HL-60 (cell line): Measurements from ENCODE around the gene TBC1D23.
"Not testable (repeated sequence)": the region's sequence is repeated elsewhere in the genome, so short reads cannot be mapped to it uniquely, and the experiment has no call there.

Experiments used
- DNase-seq, 2 experiments: peaks; one replicate each; pipeline ENCODE4 v3.0.0-alpha.2; 2010 to 2020; ENCODE audit warnings: low read depth in 1 of 2, low spot score in 1 of 2
- H3K27ac ChIP-seq: fragments of 250-450 bp; sonication (Bioruptor Pico); replicated peaks from 2 replicates; pipeline ENCODE4 v1.5.1; 2020; ENCODE audit warnings: mild to moderate bottlenecking, moderate library complexity
- H3K27me3 ChIP-seq: fragments of 250-450 bp; sonication (Bioruptor Pico); 2 replicates; pipeline ENCODE4 v1.5.1; 2021; ENCODE audit warnings: mild to moderate bottlenecking, moderate library complexity; ENCODE audit not compliant: insufficient read depth, poor library complexity, severe bottlenecking
- H3K4me3 ChIP-seq: replicated peaks from 2 replicates; pipeline ENCODE4 v1.5.1; 2011; ENCODE audit warnings: mild to moderate bottlenecking, control low read depth, low read length; ENCODE audit not compliant: insufficient read depth
- GABPA ChIP-seq: IDR thresholded peaks from 2 replicates; pipeline ENCODE4 v1.6.1; 2012; ENCODE audit warnings: low read depth
- POLR2AphosphoS5 ChIP-seq: IDR thresholded peaks from 2 replicates; pipeline ENCODE4 v1.6.1; 2012; ENCODE audit warnings: low read depth
- SPI1 ChIP-seq: IDR thresholded peaks from 2 replicates; pipeline ENCODE4 v1.6.1; 2012; ENCODE audit warnings: low read depth, mild to moderate bottlenecking, borderline replicate concordance
- TF ChIP-seq, protein P1 (sequence below): IDR thresholded peaks from one replicate; pipeline ENCODE4 v1.5.1; 2011; ENCODE audit warnings: low read length, control low read depth, inconsistent platforms; ENCODE audit not compliant: insufficient read depth
- TF ChIP-seq, protein P2 (sequence below): IDR thresholded peaks from 2 replicates; pipeline ENCODE4 v1.6.1; 2012; ENCODE audit warnings: low read depth; ENCODE audit not compliant: insufficient replicate concordance

TBC1D23 gene

DNA sequence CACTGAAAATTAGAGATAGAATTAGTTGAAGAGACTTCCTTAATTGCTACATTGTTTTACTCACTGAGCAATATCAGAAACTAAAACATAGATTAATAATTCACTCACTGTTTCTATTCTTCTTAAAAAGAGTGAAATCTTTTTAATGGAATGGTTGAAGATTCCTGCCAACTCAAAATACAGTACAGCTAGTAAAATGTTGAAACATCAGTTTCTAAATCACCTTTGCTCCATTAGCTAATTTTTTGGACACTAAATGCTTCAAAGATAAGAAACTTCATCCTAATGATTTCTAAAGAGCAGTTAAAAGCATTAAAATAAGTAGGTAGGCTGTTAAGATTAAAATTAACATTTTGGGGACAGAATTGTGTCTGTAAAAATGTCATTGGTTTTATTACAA is 63.3 kb downstream of the TBC1D23 start:
- no peak for DNase-seq
- Histone ChIP-seq H3K27me3 (no peaks in the 10 kb centered on the region), H3K4me3 (no peak overlapping the region), H3K27ac (no peak overlapping the region)
- TF ChIP-seq, protein P1, sequence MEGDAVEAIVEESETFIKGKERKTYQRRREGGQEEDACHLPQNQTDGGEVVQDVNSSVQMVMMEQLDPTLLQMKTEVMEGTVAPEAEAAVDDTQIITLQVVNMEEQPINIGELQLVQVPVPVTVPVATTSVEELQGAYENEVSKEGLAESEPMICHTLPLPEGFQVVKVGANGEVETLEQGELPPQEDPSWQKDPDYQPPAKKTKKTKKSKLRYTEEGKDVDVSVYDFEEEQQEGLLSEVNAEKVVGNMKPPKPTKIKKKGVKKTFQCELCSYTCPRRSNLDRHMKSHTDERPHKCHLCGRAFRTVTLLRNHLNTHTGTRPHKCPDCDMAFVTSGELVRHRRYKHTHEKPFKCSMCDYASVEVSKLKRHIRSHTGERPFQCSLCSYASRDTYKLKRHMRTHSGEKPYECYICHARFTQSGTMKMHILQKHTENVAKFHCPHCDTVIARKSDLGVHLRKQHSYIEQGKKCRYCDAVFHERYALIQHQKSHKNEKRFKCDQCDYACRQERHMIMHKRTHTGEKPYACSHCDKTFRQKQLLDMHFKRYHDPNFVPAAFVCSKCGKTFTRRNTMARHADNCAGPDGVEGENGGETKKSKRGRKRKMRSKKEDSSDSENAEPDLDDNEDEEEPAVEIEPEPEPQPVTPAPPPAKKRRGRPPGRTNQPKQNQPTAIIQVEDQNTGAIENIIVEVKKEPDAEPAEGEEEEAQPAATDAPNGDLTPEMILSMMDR, result no peak
- TF ChIP-seq POLR2AphosphoS5 (no peak), GABPA (no peak), SPI1 (no peak)
- TF ChIP-seq, protein P2, sequence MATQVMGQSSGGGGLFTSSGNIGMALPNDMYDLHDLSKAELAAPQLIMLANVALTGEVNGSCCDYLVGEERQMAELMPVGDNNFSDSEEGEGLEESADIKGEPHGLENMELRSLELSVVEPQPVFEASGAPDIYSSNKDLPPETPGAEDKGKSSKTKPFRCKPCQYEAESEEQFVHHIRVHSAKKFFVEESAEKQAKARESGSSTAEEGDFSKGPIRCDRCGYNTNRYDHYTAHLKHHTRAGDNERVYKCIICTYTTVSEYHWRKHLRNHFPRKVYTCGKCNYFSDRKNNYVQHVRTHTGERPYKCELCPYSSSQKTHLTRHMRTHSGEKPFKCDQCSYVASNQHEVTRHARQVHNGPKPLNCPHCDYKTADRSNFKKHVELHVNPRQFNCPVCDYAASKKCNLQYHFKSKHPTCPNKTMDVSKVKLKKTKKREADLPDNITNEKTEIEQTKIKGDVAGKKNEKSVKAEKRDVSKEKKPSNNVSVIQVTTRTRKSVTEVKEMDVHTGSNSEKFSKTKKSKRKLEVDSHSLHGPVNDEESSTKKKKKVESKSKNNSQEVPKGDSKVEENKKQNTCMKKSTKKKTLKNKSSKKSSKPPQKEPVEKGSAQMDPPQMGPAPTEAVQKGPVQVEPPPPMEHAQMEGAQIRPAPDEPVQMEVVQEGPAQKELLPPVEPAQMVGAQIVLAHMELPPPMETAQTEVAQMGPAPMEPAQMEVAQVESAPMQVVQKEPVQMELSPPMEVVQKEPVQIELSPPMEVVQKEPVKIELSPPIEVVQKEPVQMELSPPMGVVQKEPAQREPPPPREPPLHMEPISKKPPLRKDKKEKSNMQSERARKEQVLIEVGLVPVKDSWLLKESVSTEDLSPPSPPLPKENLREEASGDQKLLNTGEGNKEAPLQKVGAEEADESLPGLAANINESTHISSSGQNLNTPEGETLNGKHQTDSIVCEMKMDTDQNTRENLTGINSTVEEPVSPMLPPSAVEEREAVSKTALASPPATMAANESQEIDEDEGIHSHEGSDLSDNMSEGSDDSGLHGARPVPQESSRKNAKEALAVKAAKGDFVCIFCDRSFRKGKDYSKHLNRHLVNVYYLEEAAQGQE, result no peak

DNA sequence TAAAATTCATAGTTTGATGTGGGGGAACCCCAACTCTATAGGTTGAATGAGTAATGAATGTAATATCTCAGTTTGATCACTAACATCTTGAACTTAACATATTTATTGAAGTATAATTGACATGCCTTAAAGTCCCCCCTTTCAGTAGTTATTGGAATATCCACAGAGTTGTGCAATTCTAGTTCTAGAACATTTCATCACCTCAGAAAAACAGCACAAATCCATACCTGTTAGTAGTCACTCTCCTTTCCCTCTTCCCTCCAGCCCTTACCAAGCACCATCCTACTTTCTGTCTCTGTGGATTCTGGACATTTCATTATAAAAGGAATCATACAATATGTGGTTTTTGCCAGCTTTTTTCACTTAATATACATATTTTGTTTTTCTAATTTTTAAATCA is 65.0 kb downstream of the TBC1D23 start:
- TF ChIP-seq GABPA (no peak), SPI1 (no peak), POLR2AphosphoS5 (no peak)
- TF ChIP-seq, protein P2, result no peak
- TF ChIP-seq, protein P1, result no peak
- no peak for DNase-seq
- H3K27me3 ChIP-seq, result no peaks in the 10 kb centered on the region
- no peak overlapping the region for H3K4me3 ChIP-seq
- no peak overlapping the region for H3K27ac ChIP-seq

DNA sequence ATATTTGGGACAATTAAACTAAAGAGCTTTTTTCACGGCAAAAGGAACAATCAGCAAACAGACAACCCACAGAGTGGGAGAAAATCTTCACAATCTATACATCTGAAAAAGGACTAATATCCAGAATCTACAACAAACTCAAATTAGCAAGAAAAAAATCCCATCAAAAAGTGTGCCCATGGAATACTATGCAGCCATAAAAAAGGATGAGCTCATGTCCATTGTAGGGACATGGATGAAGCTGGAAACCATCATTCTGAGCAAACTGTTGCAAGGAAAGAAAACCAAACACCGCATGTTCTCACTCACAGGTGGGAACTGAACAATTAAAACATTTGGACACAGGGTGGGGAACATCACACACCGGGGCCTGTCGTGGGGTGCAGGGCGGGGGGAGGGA is 66.6 kb downstream of the TBC1D23 start:
- not testable (repeated sequence) for H3K27ac ChIP-seq, DNase-seq, H3K4me3 ChIP-seq, H3K27me3 ChIP-seq

DNA sequence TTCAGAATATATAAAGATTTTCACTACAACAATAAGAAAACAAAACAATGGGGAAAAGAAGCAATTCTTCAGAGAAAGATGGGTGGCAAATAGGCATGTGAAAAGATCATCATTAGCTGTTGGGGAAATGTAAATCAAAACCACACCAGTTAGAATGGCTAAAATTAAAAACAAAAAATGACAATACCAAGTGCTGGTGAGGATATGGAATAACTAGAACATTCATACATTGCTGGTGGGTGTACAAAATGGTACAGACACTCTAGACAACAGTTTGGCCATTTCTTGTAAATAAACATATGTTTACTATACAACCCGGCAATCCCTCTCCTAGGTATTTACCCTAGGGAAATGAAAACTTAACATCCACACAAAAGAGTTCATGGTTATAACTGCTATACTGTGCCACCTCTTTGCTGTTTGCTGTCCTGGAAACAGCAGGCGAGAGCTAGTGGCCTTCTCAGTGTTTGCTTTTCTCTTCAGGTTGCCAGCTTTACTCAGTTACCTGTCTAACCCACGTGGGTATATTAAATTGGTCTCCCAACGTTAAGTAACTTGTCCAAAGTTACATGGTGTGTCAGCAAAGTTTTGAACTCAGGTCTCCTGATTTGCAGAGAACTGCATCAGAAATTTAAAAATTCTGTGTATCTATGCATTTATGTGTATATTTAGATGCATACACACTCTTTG is 69.2 kb downstream of the TBC1D23 start:
- Histone ChIP-seq H3K4me3 (no peak overlapping the region), H3K27ac (no peak overlapping the region), H3K27me3 (no peaks in the 10 kb centered on the region)
- TF ChIP-seq POLR2AphosphoS5 (no peak), SPI1 (no peak), GABPA (no peak)
- TF ChIP-seq, protein P2, result no peak
- TF ChIP-seq, protein P1, result no peak
- no peak for DNase-seq
